KOPT-K1 (cell line): ENCODE results near the gene MRPL36.

Experiments used
- H3K27ac ChIP-seq: fragments of 200-600 bp; sonication (generic); 2 replicates; pipeline ENCODE4 v1.5.1; 2016; ENCODE audit warnings: antibody characterized with exemption, mild to moderate bottlenecking, low read depth, low read length; ENCODE audit not compliant: poor library complexity, severe bottlenecking
- H3K36me3 ChIP-seq: fragments of 200-600 bp; sonication (generic); 2 replicates; pipeline ENCODE4 v1.5.1; 2017; ENCODE audit warnings: antibody characterized with exemption, mild to moderate bottlenecking, low read length, moderate library complexity; ENCODE audit not compliant: insufficient read depth
- H3K9me3 ChIP-seq: fragments of 200-600 bp; sonication (generic); 2 replicates; pipeline ENCODE4 v1.5.1; 2017; ENCODE audit warnings: antibody characterized with exemption, low read length, mild to moderate bottlenecking; ENCODE audit not compliant: insufficient read depth, poor library complexity, severe bottlenecking

Gene MRPL36

GRCh38 chr5:1764606-1764960 lies 35.1 kb downstream of the MRPL36 start:
- no peaks in the 10 kb centered on the region for H3K9me3 ChIP-seq
- H3K27ac ChIP-seq, result no peak overlapping the region
- no peaks in the 10 kb centered on the region for H3K36me3 ChIP-seq

- no peaks in the 10 kb centered on the region for H3K9me3 ChIP-seq
- no peaks in the 10 kb centered on the region for H3K36me3 ChIP-seq
- H3K27ac ChIP-seq, result no peak overlapping the region
Measured at GRCh38 chr5:1763960-1764605, 35.6 kb downstream of the MRPL36 start.

DNA sequence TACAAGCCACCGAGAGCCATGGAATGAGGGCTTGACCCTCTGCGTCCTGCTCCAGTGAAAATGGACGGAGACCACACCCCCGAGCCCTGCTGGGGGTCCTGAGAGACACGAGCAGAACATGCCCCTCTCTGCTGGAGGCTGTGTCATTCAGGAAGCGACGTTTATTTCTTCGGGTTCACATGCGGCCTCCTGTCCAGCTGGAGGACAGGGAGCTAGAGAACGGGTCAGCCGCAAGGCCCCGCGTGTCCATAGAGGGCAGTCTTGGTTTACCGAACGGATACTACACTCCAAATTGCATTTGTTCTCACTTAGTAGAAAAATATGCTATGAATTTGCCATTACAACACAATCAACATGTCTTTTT lies 36.1 kb downstream of the MRPL36 start:
- no peak overlapping the region for H3K27ac ChIP-seq
- peaks cover 5% of the 10 kb centered on the region for H3K9me3 ChIP-seq
- H3K36me3 ChIP-seq, result no peaks in the 10 kb centered on the region

- no peaks in the 10 kb centered on the region for H3K36me3 ChIP-seq
- no peak overlapping the region for H3K27ac ChIP-seq
- peaks cover 10% of the 10 kb centered on the region for H3K9me3 ChIP-seq
Measured at GRCh38 chr5:1762883-1763547, 36.6 kb downstream of the MRPL36 start.

GRCh38 chr5:1762121-1762882 lies 37.3 kb downstream of the MRPL36 start:
- H3K36me3 ChIP-seq, result no peaks in the 10 kb centered on the region
- H3K9me3 ChIP-seq, result peaks cover 12% of the 10 kb centered on the region
- H3K27ac ChIP-seq, result no peak overlapping the region

DNA sequence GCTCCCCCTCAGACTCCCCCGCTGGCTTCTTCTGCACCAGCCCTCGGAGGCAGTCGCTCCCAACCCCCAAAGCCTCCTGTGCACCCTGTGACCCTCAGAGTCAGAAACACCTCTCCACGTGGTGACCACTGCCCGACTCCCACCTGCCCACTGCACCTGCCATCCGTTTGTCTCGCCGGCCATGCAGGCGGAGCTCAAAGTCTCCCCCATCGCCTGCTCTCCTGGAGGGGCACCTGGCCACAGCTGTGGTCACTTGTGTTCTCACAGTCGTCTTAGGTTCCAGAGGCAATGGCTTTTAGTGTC lies 38.2 kb downstream of the MRPL36 start:
- no peaks in the 10 kb centered on the region for H3K36me3 ChIP-seq
- peaks cover 12% of the 10 kb centered on the region for H3K9me3 ChIP-seq
- no peak overlapping the region for H3K27ac ChIP-seq

- no peaks in the 10 kb centered on the region for H3K36me3 ChIP-seq
- peaks cover 12% of the 10 kb centered on the region for H3K9me3 ChIP-seq
- no peak overlapping the region for H3K27ac ChIP-seq
Measured at GRCh38 chr5:1760656-1761452, 38.8 kb downstream of the MRPL36 start.

- H3K9me3 ChIP-seq, result peaks cover 12% of the 10 kb centered on the region
- no peaks in the 10 kb centered on the region for H3K36me3 ChIP-seq
- H3K27ac ChIP-seq, result no peak overlapping the region
Measured at GRCh38 chr5:1760231-1760630, 39.4 kb downstream of the MRPL36 start.

DNA sequence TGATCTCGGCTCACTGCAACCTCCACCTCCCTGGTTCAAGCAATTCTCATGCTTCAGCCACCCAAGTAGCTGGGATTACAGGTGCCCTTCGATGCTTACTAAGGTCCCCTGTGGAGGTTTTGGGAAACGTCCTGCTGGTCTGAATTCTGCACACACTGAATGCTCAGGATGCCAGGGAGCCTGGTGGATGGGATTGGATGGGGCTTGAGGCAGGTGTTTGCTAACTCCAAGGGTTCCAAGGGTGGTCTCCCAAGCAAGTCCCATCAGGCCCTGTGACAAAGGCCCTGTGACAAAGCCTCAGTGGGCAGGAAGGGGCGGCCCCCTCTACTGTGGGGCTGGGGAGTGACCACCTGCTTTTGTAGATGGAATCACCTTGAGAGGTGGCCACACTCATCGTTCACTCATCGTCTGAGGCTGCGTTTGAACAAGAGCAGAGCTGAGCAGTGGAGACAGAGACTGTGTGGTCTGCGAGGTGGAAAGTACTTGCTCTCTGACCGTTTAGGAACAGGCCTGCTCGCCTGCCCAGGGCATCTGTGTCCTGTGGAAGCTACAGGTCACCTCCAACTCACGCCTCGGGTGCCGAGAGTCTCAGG lies 40.2 kb downstream of the MRPL36 start:
- H3K36me3 ChIP-seq, result no peaks in the 10 kb centered on the region
- H3K9me3 ChIP-seq, result peaks cover 12% of the 10 kb centered on the region
- H3K27ac ChIP-seq, result no peak overlapping the region

- Histone ChIP-seq H3K9me3 (peaks cover 12% of the 10 kb centered on the region), H3K27ac (no peak overlapping the region), H3K36me3 (no peaks in the 10 kb centered on the region)
Measured at GRCh38 chr5:1758574-1758973, 41.1 kb downstream of the MRPL36 start.

- H3K27ac ChIP-seq, result no peak overlapping the region
- no peaks in the 10 kb centered on the region for H3K36me3 ChIP-seq
- H3K9me3 ChIP-seq, result peaks cover 12% of the 10 kb centered on the region
Measured at GRCh38 chr5:1757511-1757910, 42.1 kb downstream of the MRPL36 start.

GRCh38 chr5:1756481-1756880 lies 43.2 kb downstream of the MRPL36 start:
- Histone ChIP-seq H3K9me3 (peaks cover 12% of the 10 kb centered on the region), H3K27ac (no peak overlapping the region), H3K36me3 (no peaks in the 10 kb centered on the region)

GRCh38 chr5:1755321-1755949 lies 44.2 kb downstream of the MRPL36 start:
- H3K9me3 ChIP-seq, result peaks cover 12% of the 10 kb centered on the region
- no peaks in the 10 kb centered on the region for H3K36me3 ChIP-seq
- no peak overlapping the region for H3K27ac ChIP-seq

GRCh38 chr5:1754531-1755220 lies 45.0 kb downstream of the MRPL36 start:
- H3K36me3 ChIP-seq, result no peaks in the 10 kb centered on the region
- peaks cover 12% of the 10 kb centered on the region for H3K9me3 ChIP-seq
- no peak overlapping the region for H3K27ac ChIP-seq
